Hepatocyte (in vitro differentiated cells): ENCODE measurements around the gene SLC7A5. TPM values are rescaled to one million over a fixed set of nuclear protein-coding genes. Genes with fewer than 3 reads are reported as not detected.

Experiments
- DNase-seq: peaks from one replicate; pipeline ENCODE4 v3.0.0-alpha.2; 2016; ENCODE audit warnings: low spot score
- H2AFZ ChIP-seq: fragments of 200-600 bp; sonication (generic); 2 replicates; pipeline ENCODE4 v1.6.0; 2016; ENCODE audit warnings: antibody characterized with exemption, mild to moderate bottlenecking
- H3K27ac ChIP-seq: fragments of 200-600 bp; sonication (generic); 2 replicates; pipeline ENCODE4 v1.5.1; 2016; ENCODE audit warnings: mild to moderate bottlenecking
- H3K27me3 ChIP-seq: fragments of 200-600 bp; sonication (generic); 2 replicates; pipeline ENCODE4 v1.6.1; 2016
- H3K36me3 ChIP-seq: fragments of 200-600 bp; sonication (generic); replicated peaks from 2 replicates; pipeline ENCODE4 v1.5.1; 2016; ENCODE audit warnings: low read depth; ENCODE audit not compliant: insufficient read depth
- H3K4me1 ChIP-seq: fragments of 200-600 bp; sonication (generic); 2 replicates; pipeline ENCODE4 v1.5.1; 2016; ENCODE audit warnings: mild to moderate bottlenecking, moderate library complexity; ENCODE audit not compliant: insufficient read depth
- H3K4me2 ChIP-seq: fragments of 200-600 bp; sonication (generic); 2 replicates; pipeline ENCODE4 v1.6.0; 2016
- H3K4me3 ChIP-seq: fragments of 200-600 bp; sonication (generic); 2 replicates; pipeline ENCODE4 v1.5.1; 2016; ENCODE audit warnings: mild to moderate bottlenecking
- H3K79me2 ChIP-seq: fragments of 200-600 bp; sonication (generic); 2 replicates; pipeline ENCODE4 v1.6.0; 2017; ENCODE audit warnings: mild to moderate bottlenecking
- H3K9me2 ChIP-seq: fragments of 200-600 bp; sonication (generic); replicated peaks from 2 replicates; pipeline ENCODE4 v1.6.0; 2017; ENCODE audit warnings: mild to moderate bottlenecking; ENCODE audit not compliant: insufficient read depth
- H3K9me3 ChIP-seq: fragments of 200-600 bp; sonication (generic); 2 replicates; pipeline ENCODE4 v1.5.1; 2016; ENCODE audit warnings: low read depth, mild to moderate bottlenecking
- H4K20me1 ChIP-seq: fragments of 200-600 bp; sonication (generic); 2 replicates; pipeline ENCODE4 v1.6.0; 2016; ENCODE audit warnings: mild to moderate bottlenecking; ENCODE audit not compliant: insufficient read depth, poor library complexity, severe bottlenecking
- CTCF ChIP-seq: fragments of 200-600 bp; sonication (generic); IDR thresholded peaks from 2 replicates; pipeline ENCODE4 v1.5.1; 2016; ENCODE audit warnings: antibody characterized with exemption, mild to moderate bottlenecking; ENCODE audit not compliant: poor library complexity
- EZH2 ChIP-seq: fragments of 200-600 bp; sonication (generic); IDR thresholded peaks from 2 replicates; pipeline ENCODE4 v1.6.1; 2016; ENCODE audit warnings: antibody characterized with exemption, mild to moderate bottlenecking, borderline replicate concordance
- EZH2phosphoT487 ChIP-seq: fragments of 200-600 bp; sonication (generic); IDR thresholded peaks from one replicate; pipeline ENCODE4 v1.6.1; 2018; ENCODE audit warnings: antibody characterized with exemption, mild to moderate bottlenecking, low read depth, moderate library complexity; ENCODE audit not compliant: unreplicated experiment, severe bottlenecking
- WGBS: methylation state at CpG from one replicate; pipeline ENCODE4 v1.1.6; 2016; ENCODE audit warnings: low lambda C conversion rate; ENCODE audit errors: missing lambda C conversion rate; 5-methylcytosine and 5-hydroxymethylcytosine counted together
- polyA plus RNA-seq: library from polyadenylated mRNA; unstranded; fragments of >200 nt; fragmentation: Nextera tagmentation; extraction: Ambion mirVana; gene quantifications from 2 replicates; pipeline ENCODE4 v1.2.1, GENCODE V29; 2016
- total RNA-seq: library from RNA; depleted of rRNA; stranded (reverse); fragments of >200 nt; gene quantifications from 2 replicates; pipeline ENCODE4 v1.2.3, GENCODE V29; 2014

The SLC7A5 gene
- total and polyA plus RNA-seq, 2 experiments from 2014 or later, result 29.3 to 52.5 TPM

GRCh38 chr16:87836844-87837581 lies 32.3 kb downstream of the SLC7A5 start:
- no peak for DNase-seq
- Histone ChIP-seq H3K79me2 (no peaks in the 10 kb centered on the region), H3K27me3 (no peaks in the 10 kb centered on the region), H3K4me3 (no peak overlapping the region), H3K9me3 (no peaks in the 10 kb centered on the region), H3K4me1 (peaks cover 17% of the 10 kb centered on the region), H4K20me1 (no peaks in the 10 kb centered on the region), H3K36me3 (no peaks in the 10 kb centered on the region), H3K4me2 (no peak overlapping the region), H3K9me2 (no peaks in the 10 kb centered on the region), H3K27ac (no peak overlapping the region), H2AFZ (no peak overlapping the region)
- no peak for TF ChIP-seq EZH2phosphoT487
- TF ChIP-seq CTCF, result no peak
- no peak for TF ChIP-seq EZH2
- 91% methylated on average over 16 of the region's 17 CpGs for WGBS

DNA sequence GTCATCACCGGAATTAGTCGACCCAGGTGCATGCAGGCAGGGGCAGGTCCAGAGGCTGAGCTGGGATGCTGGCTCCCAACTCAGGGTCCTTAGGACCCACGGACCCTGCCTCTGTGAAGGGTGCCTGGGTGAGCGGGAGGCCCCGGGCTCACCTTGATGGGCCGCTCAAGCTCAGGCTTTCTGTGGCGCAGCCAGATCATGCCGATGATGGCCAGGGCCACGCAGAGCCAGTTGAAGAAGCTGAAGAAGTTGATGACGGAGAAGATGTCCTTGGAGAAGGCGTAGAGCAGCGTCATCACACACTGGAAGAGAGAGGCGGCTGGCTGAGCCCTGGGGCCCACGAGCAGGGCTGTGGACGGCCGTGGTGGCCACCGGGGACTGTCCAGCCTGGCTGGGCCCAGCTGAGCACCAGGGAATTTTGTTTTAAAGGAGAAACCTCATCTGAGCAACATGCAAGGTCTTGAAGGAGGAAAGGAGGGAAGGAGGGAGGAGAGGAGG lies 32.9 kb downstream of the SLC7A5 start:
- H3K9me3 ChIP-seq, result no peaks in the 10 kb centered on the region
- WGBS, result 90% methylated on average over 17 of the region's 17 CpGs
- H4K20me1 ChIP-seq, result no peaks in the 10 kb centered on the region
- H3K27me3 ChIP-seq, result no peaks in the 10 kb centered on the region
- H3K4me1 ChIP-seq, result peaks cover 17% of the 10 kb centered on the region
- TF ChIP-seq EZH2phosphoT487 (no peak), EZH2 (no peak), CTCF (no peak)
- no peaks in the 10 kb centered on the region for H3K36me3 ChIP-seq
- no peak overlapping the region for H3K4me3 ChIP-seq
- DNase-seq, result no peak
- H3K27ac ChIP-seq, result no peak overlapping the region
- no peak overlapping the region for H3K4me2 ChIP-seq
- H3K79me2 ChIP-seq, result no peaks in the 10 kb centered on the region
- H2AFZ ChIP-seq, result no peak overlapping the region
- H3K9me2 ChIP-seq, result no peaks in the 10 kb centered on the region

DNA sequence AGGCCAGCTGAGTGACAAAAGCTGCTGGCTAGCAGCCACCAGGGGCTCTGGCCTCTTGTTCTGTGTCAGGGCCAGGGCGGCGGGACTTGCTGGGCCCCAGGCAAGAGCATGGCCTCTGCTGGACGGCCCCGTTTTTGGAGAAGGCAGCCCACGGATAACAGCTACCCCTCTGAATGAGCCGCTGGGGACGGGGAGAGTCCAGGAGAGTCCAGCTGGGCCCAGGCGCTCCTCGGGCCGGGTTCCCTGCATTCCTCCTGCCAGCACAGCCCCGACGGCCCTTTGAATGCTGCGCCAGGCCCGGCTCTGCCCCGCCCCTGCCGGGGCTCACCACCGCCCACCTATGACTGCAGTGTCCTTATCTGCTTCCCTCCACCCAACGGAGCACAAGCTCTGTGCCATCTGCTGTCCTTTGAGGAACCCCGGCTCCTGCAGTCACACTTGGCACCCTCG lies 33.4 kb downstream of the SLC7A5 start:
- WGBS, result 88% methylated on average over 17 of the region's 20 CpGs
- Histone ChIP-seq H3K4me2 (no peak overlapping the region), H3K9me2 (no peaks in the 10 kb centered on the region), H3K4me1 (peaks cover 17% of the 10 kb centered on the region), H4K20me1 (no peaks in the 10 kb centered on the region), H3K4me3 (no peak overlapping the region), H2AFZ (no peak overlapping the region), H3K36me3 (no peaks in the 10 kb centered on the region), H3K79me2 (no peaks in the 10 kb centered on the region), H3K27me3 (no peaks in the 10 kb centered on the region), H3K27ac (no peak overlapping the region), H3K9me3 (no peaks in the 10 kb centered on the region)
- TF ChIP-seq EZH2phosphoT487 (no peak), CTCF (no peak), EZH2 (no peak)
- no peak for DNase-seq
